SH-SY5Y (cell line): Measurements from ENCODE around the gene OAT.

Experiments
- GATA2 ChIP-seq: IDR thresholded peaks from 2 replicates; pipeline ENCODE4 v1.6.1; 2011; ENCODE audit warnings: mild to moderate bottlenecking, low read depth, low read length
- GATA3 ChIP-seq: IDR thresholded peaks from 2 replicates; pipeline ENCODE4 v1.6.1; 2011; ENCODE audit warnings: low read depth, mild to moderate bottlenecking, low read length, moderate library complexity

- TF ChIP-seq GATA2, result no peak
- no peak for TF ChIP-seq GATA3
Observed at GRCh38 chr10:124377101-124377500, 41.6 kb downstream of the OAT start.
